VCaP (cell line): ENCODE data around the gene NIFK.

Experiments used
- H3K27ac ChIP-seq: fragments of 450-650 bp; 2 replicates; pipeline ENCODE4 v1.5.1; 2017
- CTCF ChIP-seq: fragments of 450-650 bp; conservative IDR thresholded peaks from 2 replicates; pipeline ENCODE4 v1.5.1; 2017; ENCODE audit warnings: mild to moderate bottlenecking, moderate library complexity

NIFK gene

DNA sequence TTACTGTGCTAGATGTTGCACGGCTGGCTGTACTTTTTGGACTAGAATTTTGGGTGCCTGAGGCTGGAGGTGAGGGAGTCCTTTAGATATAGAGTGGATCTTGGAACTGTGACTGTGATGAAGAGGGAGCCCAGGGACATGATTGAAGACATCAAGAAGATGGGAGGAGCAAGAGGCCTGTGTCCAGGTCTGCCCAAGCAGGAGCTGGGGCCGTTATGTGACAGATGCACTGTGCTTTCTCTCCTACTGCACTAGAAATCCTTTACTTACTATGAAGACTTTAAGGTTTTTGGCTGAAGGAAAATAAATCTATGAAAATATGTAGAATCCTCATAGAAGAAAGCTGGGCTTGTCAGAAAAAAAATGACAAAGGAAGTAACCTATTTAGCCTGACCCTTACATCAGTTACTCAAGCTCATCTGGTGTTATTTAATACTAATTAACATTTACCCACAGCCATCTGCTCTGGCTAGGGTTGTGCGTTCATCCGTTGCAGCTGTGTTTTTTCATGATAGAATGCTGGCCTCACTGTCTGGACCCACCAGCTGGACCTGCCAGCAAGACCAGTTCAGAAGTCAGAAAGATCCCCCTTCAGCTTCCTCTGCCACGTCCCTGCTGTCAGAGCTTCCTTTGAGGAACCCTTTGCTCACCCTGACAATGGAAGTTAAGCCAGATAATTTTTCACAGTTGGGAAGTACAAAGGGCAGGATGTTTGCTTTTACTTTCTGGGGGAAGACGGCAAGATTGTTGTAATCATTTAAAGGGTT is 35.5 kb upstream of the NIFK start:
- H3K27ac ChIP-seq, result no peak overlapping the region
- no peak for TF ChIP-seq CTCF

GRCh38 chr2:121768143-121768755 is 31.6 kb upstream of the NIFK start:
- no peak for TF ChIP-seq CTCF
- no peak overlapping the region for H3K27ac ChIP-seq

- no peak for TF ChIP-seq CTCF
- H3K27ac ChIP-seq, result no peak overlapping the region
These were observed 29.9 kb upstream of the NIFK start for GRCh38 chr2:121766624-121767023.

- TF ChIP-seq CTCF, result no peak
- no peak overlapping the region for H3K27ac ChIP-seq
These were observed 28.1 kb upstream of the NIFK start for GRCh38 chr2:121764681-121765228.

GRCh38 chr2:121755237-121756111 is 18.8 kb upstream of the NIFK start, which contains the start of gene TSN:
Gene TSN, plus strand, starts transcription at chr2:121755651. Its CDS starts 129 bp downstream, at chr2:121755780.
- no peak for TF ChIP-seq CTCF
- peak within 1 kb of the TSS; percentile 89 for H3K27ac ChIP-seq

GRCh38 chr2:121754851-121755236 is 18.2 kb upstream of the NIFK start:
- TF ChIP-seq CTCF, result no peak
- H3K27ac ChIP-seq, result peak overlapping the region; percentile 89

GRCh38 chr2:121748202-121748601 is 11.5 kb upstream of the NIFK start:
- TF ChIP-seq CTCF, result peak; percentile 41
- H3K27ac ChIP-seq, result no peak overlapping the region
